Esophagus squamous epithelium (tissue), 4 donors: ENCODE measurements around the gene PRELID3B.

ENCODE experiments used
- CTCF ChIP-seq, 6 experiments: fragments of 450-650 bp in 4 of 6; fragments of 200-600 bp in 2 of 6; sonication (generic) in 2 of 6; IDR thresholded peaks; one replicate each; pipeline ENCODE4 v1.5.1; 2016 to 2019; ENCODE audit warnings: antibody characterized with exemption in 6 of 6, mild to moderate bottlenecking in 4 of 6, moderate library complexity in 4 of 6
- POLR2A ChIP-seq, 4 donors: fragments of 450-650 bp; IDR thresholded peaks; one replicate each; pipeline ENCODE4 v1.6.1; 2017; ENCODE audit warnings: antibody characterized with exemption in 4 of 4, mild to moderate bottlenecking in 4 of 4, moderate library complexity in 3 of 4

DNA sequence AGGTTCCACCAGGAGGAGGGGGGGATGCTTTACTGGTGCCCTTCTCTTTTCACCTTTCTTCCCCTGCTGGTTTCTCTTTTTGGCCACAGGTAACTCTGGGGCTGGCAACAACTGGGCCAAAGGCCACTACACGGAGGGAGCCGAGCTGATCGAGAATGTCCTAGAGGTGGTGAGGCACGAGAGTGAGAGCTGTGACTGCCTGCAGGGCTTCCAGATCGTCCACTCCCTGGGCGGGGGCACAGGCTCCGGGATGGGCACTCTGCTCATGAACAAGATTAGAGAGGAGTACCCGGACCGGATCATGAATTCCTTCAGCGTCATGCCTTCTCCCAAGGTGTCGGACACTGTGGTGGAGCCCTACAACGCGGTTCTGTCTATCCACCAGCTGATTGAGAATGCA, 19.0 kb downstream of the PRELID3B start:
- TF ChIP-seq CTCF (IDR thresholded peaks at IDR 0.05) (no peak), POLR2A (IDR thresholded peaks at IDR 0.05) (no peak)
